ENCODE measurements around the gene LRRC43.
"Not testable (repeated sequence)": the region's sequence is repeated elsewhere in the genome, so short reads cannot be mapped to it uniquely, and the experiment has no call there.

LRRC43 gene

DNA sequence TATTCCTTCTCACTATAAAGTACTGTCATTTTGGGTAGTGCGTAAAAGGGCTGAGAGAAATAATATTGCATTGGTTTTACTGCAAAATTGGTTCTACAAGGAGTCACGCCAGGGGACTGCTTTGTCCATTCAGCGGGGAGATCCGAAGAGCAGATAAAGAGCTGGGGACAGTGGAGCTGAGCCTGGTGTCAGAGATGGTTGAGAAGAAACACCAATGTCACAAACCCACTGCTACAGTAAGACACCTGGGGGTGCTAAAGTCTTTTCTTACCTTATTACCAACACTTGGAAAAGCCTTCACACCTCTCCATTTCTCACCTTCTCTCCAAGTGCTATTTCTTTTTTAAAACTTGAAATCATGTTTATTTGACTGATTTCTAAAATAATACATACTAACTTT, 23.0 kb upstream of the LRRC43 start:
- DNase-seq, result peak; percentile 15

DNA sequence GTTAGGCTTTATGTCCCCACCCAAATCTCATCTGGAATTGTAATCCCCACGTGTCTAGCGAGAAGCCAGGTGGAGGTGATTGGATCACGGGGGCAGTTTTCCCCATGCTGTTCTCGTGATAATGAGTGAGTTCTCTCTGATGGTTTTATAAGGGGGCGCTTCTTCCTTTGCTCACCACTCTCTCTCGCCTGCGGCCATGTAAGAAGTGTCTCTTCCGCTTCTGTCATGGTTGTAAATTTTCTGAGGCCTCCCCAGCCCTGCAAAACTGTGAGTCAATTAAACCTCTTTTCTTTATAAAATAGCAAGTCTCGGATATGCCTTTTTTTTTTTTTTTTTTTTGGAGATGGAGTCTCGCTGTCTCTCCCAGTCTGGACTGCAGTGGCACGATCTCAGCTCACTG, 22.2 kb upstream of the LRRC43 start:
- DNase-seq, result no peak

GRCh38 chr12:122161682-122162081, 21.2 kb upstream of the LRRC43 start:
- DNase-seq, result peak; percentile 51

GRCh38 chr12:122162976-122163375, 19.9 kb upstream of the LRRC43 start:
- DNase-seq, result no peak

DNA sequence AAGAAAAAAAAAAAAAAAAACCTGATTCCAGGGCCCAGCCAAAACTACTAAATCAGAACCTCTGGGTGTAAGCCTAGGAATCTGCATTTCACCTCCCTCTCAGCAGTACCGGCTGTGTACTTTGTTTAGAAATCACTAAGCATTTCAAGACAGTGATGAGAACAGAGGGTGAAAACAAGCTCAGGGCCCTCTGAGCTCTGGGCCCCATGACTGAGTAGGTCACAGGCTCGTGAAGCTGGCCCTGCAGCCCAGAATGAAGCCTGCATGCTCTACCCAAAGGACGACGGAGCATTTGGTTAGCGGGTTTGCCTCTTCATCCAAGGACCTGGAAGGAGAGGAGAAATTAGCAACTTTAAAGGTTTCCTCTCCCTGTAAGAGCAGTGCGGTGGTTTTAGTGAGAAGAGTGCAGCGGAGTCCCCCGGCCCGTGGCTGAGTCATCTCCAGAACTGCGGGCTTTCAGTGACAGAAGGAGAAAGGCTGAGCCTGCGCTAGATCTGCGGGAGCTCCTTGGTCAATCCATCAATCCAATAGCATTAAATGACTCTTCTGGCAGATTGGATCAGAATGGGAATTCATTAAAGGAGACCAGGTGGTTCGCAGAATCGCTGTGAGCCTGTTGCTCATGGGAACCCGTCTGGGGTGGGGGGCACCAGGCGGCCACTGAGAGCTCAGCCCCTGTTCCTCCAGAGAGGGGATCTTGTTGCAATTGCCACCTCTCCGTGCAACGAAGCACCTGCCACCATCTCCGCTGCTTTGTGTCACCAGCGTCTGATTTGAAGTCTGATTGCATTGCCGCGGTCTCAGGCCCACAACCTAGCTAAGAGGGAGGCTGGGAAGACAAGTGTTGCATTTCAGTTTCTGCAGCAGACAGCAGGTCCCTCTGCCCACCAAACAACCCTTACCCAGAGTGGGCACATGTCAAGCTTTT, 16.2 kb upstream of the LRRC43 start:
- DNase-seq, result peak; percentile 89

DNA sequence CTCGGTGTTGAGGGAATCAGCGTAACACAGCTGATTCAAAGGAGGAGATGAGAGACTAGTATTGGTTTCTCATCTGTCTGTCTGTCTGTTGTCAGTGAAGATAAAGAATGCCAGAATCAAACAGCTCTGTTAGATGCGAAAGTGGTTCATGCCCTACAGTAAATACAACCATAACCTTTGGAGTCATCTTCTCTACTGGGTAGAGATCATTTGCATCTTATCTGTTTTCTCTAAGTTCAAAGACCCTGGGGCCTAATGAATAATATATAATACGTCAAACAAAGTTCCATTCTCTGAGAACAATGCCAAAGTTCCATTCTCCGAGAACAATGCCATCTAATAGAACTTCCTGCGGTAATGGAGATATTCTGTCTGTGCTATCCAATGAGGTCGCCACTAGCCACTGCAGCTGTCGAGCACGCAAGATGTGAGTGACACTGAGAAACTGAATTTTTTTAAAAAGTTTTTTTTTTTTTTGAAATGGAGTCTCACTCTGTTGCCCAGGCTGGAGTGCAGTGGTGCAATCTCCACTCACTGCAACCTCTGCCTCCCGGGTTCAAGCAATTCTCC, 15.5 kb upstream of the LRRC43 start:
- DNase-seq, result no peak

- no peak for DNase-seq
These were observed 14.4 kb upstream of the LRRC43 start for GRCh38 chr12:122168492-122168891.

DNA sequence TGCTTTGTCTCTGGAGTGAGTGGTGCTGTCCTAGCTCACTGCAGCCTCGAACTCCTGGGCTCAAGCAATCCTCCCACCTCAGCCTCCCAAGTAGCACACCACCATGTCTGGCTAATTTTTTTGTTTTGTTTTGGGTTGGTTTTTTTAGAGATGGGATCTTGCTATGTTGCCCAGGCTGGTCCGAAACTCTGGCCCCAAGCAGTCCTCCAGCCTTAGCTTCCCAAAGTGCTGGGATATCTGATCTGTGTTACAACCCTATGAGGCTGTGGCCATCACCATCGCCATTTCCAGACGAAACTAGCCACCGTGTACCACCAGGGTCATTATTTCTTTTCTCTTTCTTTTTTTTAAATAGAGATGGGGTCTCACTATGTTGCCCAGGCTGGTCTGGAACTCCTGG, 11.5 kb upstream of the LRRC43 start:
- DNase-seq, result no peak

DNA sequence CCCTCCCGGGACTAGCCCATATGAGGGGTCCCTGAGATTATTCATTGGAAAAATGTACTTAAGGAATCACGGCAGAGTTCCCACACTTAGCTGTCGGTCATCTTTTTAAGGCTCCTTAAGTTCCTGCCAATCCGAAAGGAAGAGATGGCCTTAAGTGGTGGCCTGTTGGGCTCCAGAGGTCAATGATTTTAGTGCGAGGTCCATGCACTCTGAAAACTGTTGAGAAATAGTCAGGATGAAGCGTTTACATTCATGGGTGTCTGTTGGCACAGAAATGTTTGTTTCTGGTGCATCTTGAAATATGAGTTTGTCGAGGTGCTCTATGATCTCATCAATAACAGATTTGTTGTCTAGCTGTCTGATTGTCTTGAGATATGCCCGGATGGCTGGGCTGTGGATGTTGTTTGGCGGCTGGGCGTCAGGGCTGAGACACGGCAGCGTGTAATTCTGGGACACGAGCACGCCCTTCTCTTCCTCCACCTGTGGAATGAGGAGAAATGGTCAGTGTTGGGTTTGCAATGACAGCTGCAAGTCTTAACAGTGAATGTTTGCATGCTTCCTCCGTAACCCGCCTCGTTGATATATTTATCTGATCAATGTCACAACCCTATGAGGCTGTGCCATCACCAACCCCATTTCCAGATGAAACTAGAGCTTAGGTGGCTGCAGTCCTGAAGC, 10.5 kb upstream of the LRRC43 start:
- no peak for DNase-seq

GRCh38 chr12:122174155-122174845, 8.6 kb upstream of the LRRC43 start, which contains the start of gene IL31:
IL31 (minus strand) TSS chr12:122174221; CDS start chr12:122174172, 49 bp downstream.
- no peak for DNase-seq

- not testable (repeated sequence) for DNase-seq
These were observed 6.5 kb upstream of the LRRC43 start for GRCh38 chr12:122176473-122176872.

- no peak for DNase-seq
These were observed 641 bp downstream of the LRRC43 start for GRCh38 chr12:122183588-122183940.

DNA sequence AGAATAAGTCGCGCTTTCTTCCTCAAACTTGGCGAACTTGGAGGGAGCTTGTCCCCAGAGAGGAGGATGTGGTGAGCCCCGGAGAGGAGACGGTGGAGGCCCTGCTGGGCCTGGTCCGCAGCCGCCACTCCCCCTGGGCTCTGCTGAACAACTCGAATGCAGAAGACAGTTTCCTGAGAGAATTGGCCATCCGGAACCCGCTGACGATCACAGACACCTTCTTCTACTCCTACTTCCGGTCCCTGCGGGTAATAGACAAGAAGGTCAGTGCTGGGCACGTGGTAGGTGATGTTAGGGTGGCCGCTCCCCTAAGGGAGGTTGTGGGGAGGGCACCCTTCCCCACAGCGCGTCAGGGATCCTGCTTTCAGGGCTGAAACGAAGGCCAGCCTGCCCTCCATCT, 1.6 kb downstream of the LRRC43 start:
- DNase-seq, result no peak

- DNase-seq, result no peak
These were observed 2.2 kb downstream of the LRRC43 start for GRCh38 chr12:122185079-122185478.

DNA sequence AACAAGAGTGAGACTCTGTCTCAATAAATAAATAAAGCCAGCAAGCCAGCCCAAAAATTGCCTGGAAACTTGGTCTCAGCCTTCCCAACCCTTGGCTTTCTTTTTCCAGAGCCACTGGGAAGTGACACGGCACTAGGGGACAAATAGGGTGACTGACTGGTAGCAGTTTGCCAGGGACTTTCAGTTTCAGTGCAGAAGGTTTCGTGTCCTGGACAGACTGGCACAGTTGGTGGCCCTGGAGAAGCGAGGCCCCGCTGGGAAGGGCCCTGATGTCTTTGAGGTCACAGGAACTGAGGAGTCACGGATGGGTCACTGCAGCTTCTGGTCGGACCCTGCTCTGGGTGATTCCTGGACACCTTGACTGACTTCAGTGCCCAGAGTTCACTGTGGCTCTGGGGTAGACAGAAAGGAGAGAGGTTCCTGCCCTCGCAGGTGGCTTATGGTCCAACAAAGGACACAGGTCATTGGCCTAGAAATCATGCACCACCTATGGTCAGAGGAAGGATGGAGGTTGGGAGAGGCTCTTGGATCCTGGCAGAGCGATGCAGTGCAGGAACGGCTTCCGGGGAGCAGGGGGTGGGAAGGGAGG, 2.7 kb downstream of the LRRC43 start:
- no peak for DNase-seq

DNA sequence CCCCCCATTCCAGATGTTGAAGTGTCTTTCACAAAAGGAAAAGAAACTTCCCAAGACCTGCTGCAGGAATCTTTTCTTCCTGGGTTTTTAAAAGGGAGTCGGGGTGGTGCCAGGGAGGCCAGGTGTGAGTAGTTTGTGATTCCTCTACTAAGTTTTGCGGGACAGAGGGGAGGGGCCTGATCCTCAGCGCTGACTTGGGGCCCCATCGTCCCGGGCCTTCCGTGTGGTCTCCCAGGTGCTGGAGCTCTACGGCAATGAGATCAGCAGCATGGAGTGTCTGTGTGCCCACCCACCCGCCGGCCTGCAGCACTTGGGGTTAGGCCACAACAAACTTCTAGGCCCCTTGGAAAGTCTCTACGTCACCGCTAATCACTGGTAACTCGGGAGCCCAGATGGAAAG, 4.5 kb downstream of the LRRC43 start:
- DNase-seq, result no peak

GRCh38 chr12:122189626-122190475, 6.9 kb downstream of the LRRC43 start:
- no peak for DNase-seq

- peak; percentile 79 for DNase-seq
These were observed 8.1 kb downstream of the LRRC43 start for GRCh38 chr12:122190842-122191668.

DNA sequence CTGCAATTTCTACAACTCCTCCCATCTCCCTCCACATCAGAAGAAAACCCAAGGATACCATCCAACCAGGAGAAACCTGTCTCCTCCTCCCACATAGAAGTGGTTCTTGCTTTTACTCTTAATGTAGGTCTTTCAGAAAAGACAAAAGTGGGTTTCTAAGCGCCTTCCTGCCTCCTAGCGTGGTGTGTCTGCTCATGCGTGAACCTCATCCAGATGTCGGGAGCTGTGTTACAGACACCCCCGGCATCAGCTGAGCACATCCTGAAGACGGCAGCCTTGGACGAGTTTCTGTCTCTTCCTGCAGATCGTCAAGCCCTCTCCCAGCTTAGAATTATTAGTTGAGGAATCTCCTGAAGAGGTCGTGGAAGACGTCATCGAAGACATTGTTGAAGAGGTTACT, 9.5 kb downstream of the LRRC43 start:
- DNase-seq, result no peak

- DNase-seq, result no peak
These were observed 11.9 kb downstream of the LRRC43 start for GRCh38 chr12:122194804-122195203.

DNA sequence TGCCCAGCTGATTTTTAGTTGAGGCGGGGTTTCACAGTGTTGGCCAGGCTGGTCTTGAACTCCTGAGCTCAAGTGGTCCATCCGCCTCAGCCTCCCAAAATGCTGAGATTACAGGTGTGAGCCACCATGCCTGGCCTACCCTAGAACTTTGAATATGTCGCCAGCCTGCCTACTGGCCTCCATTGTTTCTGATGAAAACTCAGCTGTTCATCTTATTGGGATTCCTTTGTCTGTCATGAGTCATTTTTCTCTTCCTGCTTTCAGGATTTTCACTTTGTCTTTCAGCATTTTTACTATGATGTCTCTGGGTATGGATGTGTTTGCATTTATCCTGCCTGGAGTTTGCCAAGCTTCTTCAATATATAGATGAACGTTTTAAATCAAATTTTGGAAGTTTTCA, 12.5 kb downstream of the LRRC43 start:
- no peak for DNase-seq
